Esophagus muscularis mucosa (tissue), 3 donors: ENCODE measurements around the gene CCNF.

Experiments
- CTCF ChIP-seq, 3 experiments: fragments of 200-600 bp in 2 of 3; fragments of 450-650 bp in 1 of 3; sonication (generic) in 2 of 3; IDR thresholded peaks; one replicate each; pipeline ENCODE4 v1.5.1; 2017 to 2019; ENCODE audit warnings: antibody characterized with exemption in 3 of 3, mild to moderate bottlenecking in 2 of 3, moderate library complexity in 1 of 3
- POLR2AphosphoS5 ChIP-seq, 2 donors: sonication (generic); formaldehyde crosslinking; IDR thresholded peaks; one replicate each; pipeline ENCODE4 v1.6.1; 2017; ENCODE audit warnings: antibody characterized with exemption in 2 of 2

GRCh38 chr16:2489581-2489980 is 60.3 kb downstream of the CCNF start:
- no peak for TF ChIP-seq CTCF (IDR thresholded peaks at IDR 0.05)
- TF ChIP-seq POLR2AphosphoS5 (IDR thresholded peaks at IDR 0.05) = no peak
